Testis (tissue), 3 donors: ENCODE data around the gene TPCN1. TPM values are rescaled to one million over a fixed set of nuclear protein-coding genes. Genes with fewer than 3 reads are reported as not detected.

Source experiments
- DNase-seq: peaks from one replicate; pipeline ENCODE4 v3.0.0-alpha.2; 2019
- H3K27ac ChIP-seq, 2 donors: fragments of 200-600 bp; sonication (generic); one replicate each; pipeline ENCODE4 v1.5.1; 2019
- H3K27me3 ChIP-seq: fragments of 200-600 bp; sonication (generic); one replicate; pipeline ENCODE4 v1.5.1; 2019
- H3K36me3 ChIP-seq: fragments of 200-600 bp; sonication (generic); one replicate; pipeline ENCODE4 v1.5.1; 2017; ENCODE audit warnings: low read depth; ENCODE audit errors: missing control alignments
- H3K4me1 ChIP-seq: fragments of 200-600 bp; sonication (generic); one replicate; pipeline ENCODE4 v1.5.1; 2019
- H3K4me3 ChIP-seq, 2 donors: fragments of 200-600 bp; sonication (generic); one replicate each; pipeline ENCODE4 v1.5.1; 2017 to 2019
- H3K9me3 ChIP-seq: fragments of 200-600 bp; sonication (generic); one replicate; pipeline ENCODE4 v1.5.1; 2017
- CTCF ChIP-seq, 3 experiments: fragments of 450-650 bp in 2 of 3; fragments of 200-600 bp in 1 of 3; sonication (generic) in 1 of 3; IDR thresholded peaks; one replicate each; pipeline ENCODE4 v1.5.1; 2016 to 2019; ENCODE audit warnings: antibody characterized with exemption in 3 of 3, mild to moderate bottlenecking in 2 of 3, moderate library complexity in 1 of 3
- POLR2A ChIP-seq: fragments of 450-650 bp; IDR thresholded peaks from one replicate; pipeline ENCODE4 v1.6.1; 2017; ENCODE audit warnings: antibody characterized with exemption, mild to moderate bottlenecking, moderate library complexity
- WGBS, 2 donors: methylation state at CpG; one replicate each; pipeline ENCODE4 v1.1.5; 2018; 5-methylcytosine and 5-hydroxymethylcytosine counted together
- intact Hi-C: fragments of 100-400 bp; cut with DNase I; formaldehyde crosslinking; loops from one replicate; pipeline ENCODE4 v1.15.1; 2023; ENCODE audit warnings: low total_unique reads
- polyA plus RNA-seq: library from polyadenylated mRNA; stranded (reverse); fragments of 350-450 nt; fragmentation: Illumina TruSeq; extraction: RNeasy Lipid Tissue Mini Kit (QIAGEN cat#74804); gene quantifications from one replicate; pipeline ENCODE4 v1.2.3, GENCODE V29; 2014; ENCODE audit warnings: low read depth, low replicate concordance; ENCODE audit not compliant: insufficient read depth
- total RNA-seq, 2 donors: library from RNA; depleted of rRNA; stranded (reverse); fragments of >200 nt; gene quantifications; one replicate each; pipeline ENCODE4 v1.2.3, GENCODE V29; 2016

Gene TPCN1
- total and polyA plus RNA-seq, 3 donors from 2014 or later: 33.4 to 73.0 (median 48.7) TPM

DNA sequence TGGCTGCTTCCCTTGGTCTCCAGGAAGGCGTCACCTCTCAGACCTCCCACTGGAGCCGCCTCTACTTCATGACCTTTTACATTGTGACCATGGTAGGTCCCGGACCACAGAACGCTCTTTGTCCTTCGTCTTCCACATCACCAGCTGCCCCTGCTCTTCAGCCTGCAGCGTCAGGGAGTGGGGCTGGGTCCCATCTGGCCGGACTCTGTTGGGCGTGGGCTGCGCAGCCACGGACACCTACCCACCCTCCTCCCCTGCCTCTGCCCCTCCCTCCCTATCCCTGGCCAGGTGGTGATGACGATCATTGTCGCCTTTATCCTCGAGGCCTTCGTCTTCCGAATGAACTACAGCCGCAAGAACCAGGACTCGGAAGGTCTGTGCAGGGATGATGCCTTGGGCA, 70.3 kb downstream of the TPCN1 start:
- Histone ChIP-seq H3K9me3 (no peaks in the 10 kb centered on the region), H3K36me3 (no peaks in the 10 kb centered on the region), H3K4me3 (no peak overlapping the region), H3K4me1 (peaks cover 11% of the 10 kb centered on the region), H3K27ac (no peak overlapping the region), H3K27me3 (no peaks in the 10 kb centered on the region)
- DNase-seq: no peak
- 85 to 91% methylated on average over 16 to 17 of the region's 17 CpGs for WGBS, 2 donors
- TF ChIP-seq CTCF (IDR thresholded peaks at IDR 0.05): no peak
- TF ChIP-seq POLR2A: no peak
- intact Hi-C loops: no loop called here

DNA sequence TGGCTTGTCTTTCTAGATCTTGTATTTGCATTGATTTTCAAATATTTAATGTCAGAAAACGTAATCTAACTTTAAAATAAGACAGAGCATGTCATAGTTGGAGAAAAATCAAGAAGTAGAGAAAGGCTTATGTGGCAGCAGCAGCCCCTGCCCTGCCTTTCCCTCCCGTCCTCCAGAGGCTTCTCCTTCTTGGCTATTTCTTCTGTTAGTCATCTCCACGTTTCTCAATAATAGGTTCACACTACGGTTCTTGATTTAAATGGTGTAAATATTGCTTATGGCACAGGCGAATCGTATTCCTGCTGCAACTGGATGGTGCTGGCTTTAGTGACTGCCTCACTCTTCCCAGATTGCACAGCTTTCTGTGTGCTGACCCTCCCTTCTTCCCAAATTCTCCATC, 70.8 kb downstream of the TPCN1 start:
- intact Hi-C loops: no loop called here
- WGBS, 2 donors: 83 to 84% methylated on average over 6 of the region's 6 CpGs
- no peak for DNase-seq

GRCh38 chr12:113292547-113292946, 71.3 kb downstream of the TPCN1 start:
- intact Hi-C loops: no loop called here
- no peaks in the 10 kb centered on the region for H3K36me3 ChIP-seq
- no peaks in the 10 kb centered on the region for H3K9me3 ChIP-seq
- H3K27me3 ChIP-seq: no peaks in the 10 kb centered on the region
- no peak overlapping the region for H3K4me3 ChIP-seq
- no peak for TF ChIP-seq POLR2A
- no peak for TF ChIP-seq CTCF (IDR thresholded peaks at IDR 0.05)
- H3K4me1 ChIP-seq: peaks cover 16% of the 10 kb centered on the region
- 88 to 89% methylated on average over 6 to 7 of the region's 7 CpGs for WGBS, 2 donors
- H3K27ac ChIP-seq: no peak overlapping the region
- DNase-seq: no peak

More for the DNA sequence above, 70.8 kb downstream of the TPCN1 start:
- Histone ChIP-seq H3K27me3 (no peaks in the 10 kb centered on the region), H3K4me1 (peaks cover 12% of the 10 kb centered on the region), H3K9me3 (no peaks in the 10 kb centered on the region), H3K27ac (no peak overlapping the region), H3K4me3 (no peak overlapping the region), H3K36me3 (no peaks in the 10 kb centered on the region)
- no peak for TF ChIP-seq POLR2A
- TF ChIP-seq CTCF (IDR thresholded peaks at IDR 0.05): no peak

DNA sequence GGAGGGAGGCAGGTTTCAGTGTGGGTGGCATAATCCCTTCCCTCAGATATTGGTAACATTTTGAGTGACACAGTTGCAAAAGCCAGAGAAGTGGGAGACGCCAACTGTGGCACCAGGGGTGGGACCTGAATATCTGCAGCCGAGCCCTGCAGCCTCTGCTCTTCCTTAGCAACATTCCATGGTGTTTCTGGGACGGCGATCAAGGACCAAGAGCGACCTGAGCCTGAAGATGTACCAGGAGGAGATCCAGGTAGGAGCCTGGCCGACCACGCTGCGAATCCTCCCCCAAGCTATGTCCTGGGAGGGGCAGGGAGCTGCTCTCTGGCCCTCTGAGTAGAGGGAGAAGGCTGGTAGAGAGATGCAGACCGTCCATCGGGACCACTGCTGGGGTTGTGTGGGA, 71.8 kb downstream of the TPCN1 start:
- Histone ChIP-seq H3K4me3 (no peak overlapping the region), H3K4me1 (peaks cover 22% of the 10 kb centered on the region), H3K36me3 (no peaks in the 10 kb centered on the region), H3K9me3 (no peaks in the 10 kb centered on the region), H3K27ac (no peak overlapping the region), H3K27me3 (no peaks in the 10 kb centered on the region)
- no peak for DNase-seq
- intact Hi-C loops: no loop called here
- 86 to 92% methylated on average over 7 to 10 of the region's 10 CpGs for WGBS, 2 donors
- TF ChIP-seq CTCF (IDR thresholded peaks at IDR 0.05): no peak
- TF ChIP-seq POLR2A: no peak

GRCh38 chr12:113295886-113296556, 74.8 kb downstream of the TPCN1 start:
- Histone ChIP-seq H3K4me3 (no peak overlapping the region), H3K9me3 (no peaks in the 10 kb centered on the region), H3K27ac (no peak overlapping the region), H3K4me1 (peaks cover 40% of the 10 kb centered on the region), H3K36me3 (no peaks in the 10 kb centered on the region), H3K27me3 (no peaks in the 10 kb centered on the region)
- intact Hi-C loops: no loop called here
- 85 to 89% methylated on average over 17 to 24 of the region's 24 CpGs for WGBS, 2 donors
- TF ChIP-seq CTCF (IDR thresholded peaks at IDR 0.05) (no peak), POLR2A (no peak)
- DNase-seq: no peak
